ENCODE measurements around the gene VAMP4. TPM values are rescaled to one million over a fixed set of nuclear protein-coding genes. Genes with fewer than 3 reads are reported as not detected.
"Not testable (repeated sequence)": the region's sequence is repeated elsewhere in the genome, so short reads cannot be mapped to it uniquely, and the experiment has no call there.

Gene VAMP4
- total and polyA plus RNA-seq, 10 donors, result 7.4 to 21.7 (median 14.8) TPM

DNA sequence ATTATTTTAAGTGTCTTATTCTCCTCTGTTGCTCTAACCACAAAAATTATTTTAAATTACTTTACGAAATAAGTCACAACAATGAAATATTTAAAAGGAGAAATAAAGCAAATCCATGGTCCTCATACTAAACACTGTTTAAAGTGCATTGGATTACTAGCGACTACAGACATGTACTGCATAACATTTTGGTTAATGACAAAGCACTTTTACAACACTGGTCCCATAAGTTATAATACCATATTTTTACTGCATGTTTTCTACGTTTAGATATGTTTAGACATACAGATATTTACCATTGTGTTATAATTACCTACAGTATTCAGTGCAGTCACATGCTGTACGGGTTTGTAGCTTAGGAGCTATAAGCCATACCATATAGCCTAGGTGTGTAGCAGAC is 30.2 kb downstream of the VAMP4 start:
- Histone ChIP-seq H3K9me3 (no peaks in the 10 kb centered on the region), H3K27ac (no peak overlapping the region), H3K27me3 (replicated peaks in 1 of 7) (no peaks in the 10 kb centered on the region), H3K36me3 (peaks cover 0 to 93% (median 31%) of the 10 kb centered on the region in 6 donors), H3K4me1 (no peaks in the 10 kb centered on the region), H3K4me3 (no peak overlapping the region)
- DNase-seq, result no peak
- 92 to 97% (median 94%) methylated on average over 4 of the region's 4 CpGs for WGBS, 5 donors
- intact Hi-C loops (cut with DNase I; ENCODE audit: low total_unique reads), result no loop called here
- no peak for TF ChIP-seq CTCF (IDR thresholded peaks at IDR 0.05 in 8 of 11, conservative IDR thresholded peaks at IDR 0.05 in 3 of 11)
- TF ChIP-seq POLR2AphosphoS5 (IDR thresholded peaks at IDR 0.05), result no peak
- no peak for TF ChIP-seq POLR2A (IDR thresholded peaks at IDR 0.05)

GRCh38 chr1:171707583-171707982 is 34.3 kb downstream of the VAMP4 start:
- H3K27ac ChIP-seq, result no peak overlapping the region
- no peak for DNase-seq
- intact Hi-C loops (cut with DNase I; ENCODE audit: low total_unique reads), result no loop called here
- 83 to 93% (median 89%) methylated on average over 3 of the region's 3 CpGs for WGBS, 5 donors
- no peaks in the 10 kb centered on the region for H3K4me1 ChIP-seq
- no peak for TF ChIP-seq POLR2A (IDR thresholded peaks at IDR 0.05)
- no peak for TF ChIP-seq CTCF (IDR thresholded peaks at IDR 0.05 in 8 of 11, conservative IDR thresholded peaks at IDR 0.05 in 3 of 11)
- no peak for TF ChIP-seq POLR2AphosphoS5 (IDR thresholded peaks at IDR 0.05)
- no peak overlapping the region for H3K4me3 ChIP-seq
- H3K27me3 ChIP-seq (replicated peaks in 1 of 7), result no peaks in the 10 kb centered on the region
- no peaks in the 10 kb centered on the region for H3K9me3 ChIP-seq
- H3K36me3 ChIP-seq, result peaks cover 0 to 92% (median 40%) of the 10 kb centered on the region in 6 donors

DNA sequence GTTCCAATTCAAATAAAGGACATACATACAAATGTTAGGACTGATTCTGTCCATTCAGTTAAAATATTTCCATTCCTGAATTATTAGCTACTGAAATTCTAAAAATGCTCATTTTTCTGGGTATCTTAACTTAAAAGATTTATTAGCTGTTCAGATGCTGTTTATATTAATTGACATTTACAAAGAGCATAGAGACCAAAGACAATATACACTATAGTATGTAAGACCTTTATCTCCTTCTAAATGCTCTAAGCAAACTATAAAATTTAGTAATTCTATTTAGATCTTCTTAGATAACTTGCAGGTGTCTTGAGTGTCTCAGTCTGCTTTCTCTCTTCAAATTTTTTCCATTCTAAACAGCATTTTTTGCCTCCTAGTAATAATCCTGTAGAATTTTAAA is 39.3 kb downstream of the VAMP4 start:
- no peak for DNase-seq
- no peaks in the 10 kb centered on the region for H3K9me3 ChIP-seq
- H3K27ac ChIP-seq, result no peak overlapping the region
- H3K4me3 ChIP-seq, result no peak overlapping the region
- TF ChIP-seq POLR2A (IDR thresholded peaks at IDR 0.05) (no peak), POLR2AphosphoS5 (IDR thresholded peaks at IDR 0.05) (no peak), CTCF (IDR thresholded peaks at IDR 0.05 in 8 of 11, conservative IDR thresholded peaks at IDR 0.05 in 3 of 11) (no peak)
- H3K4me1 ChIP-seq, result no peaks in the 10 kb centered on the region
- H3K36me3 ChIP-seq, result peaks cover 0 to 91% (median 25%) of the 10 kb centered on the region in 6 donors
- H3K27me3 ChIP-seq (replicated peaks in 1 of 7), result no peaks in the 10 kb centered on the region
- intact Hi-C loops (cut with DNase I; ENCODE audit: low total_unique reads), result no loop called here

GRCh38 chr1:171699531-171699930 is 42.3 kb downstream of the VAMP4 start:
- 94 to 98% (median 95%) methylated on average over 2 of the region's 2 CpGs for WGBS, 5 donors
- peaks cover 0 to 11% (median 10%) of the 10 kb centered on the region in 8 donors for H3K9me3 ChIP-seq
- no peak overlapping the region for H3K4me3 ChIP-seq
- H3K27ac ChIP-seq, result no peak overlapping the region
- TF ChIP-seq POLR2AphosphoS5 (IDR thresholded peaks at IDR 0.05), result no peak
- TF ChIP-seq POLR2A (IDR thresholded peaks at IDR 0.05), result no peak
- TF ChIP-seq CTCF (IDR thresholded peaks at IDR 0.05 in 8 of 11, conservative IDR thresholded peaks at IDR 0.05 in 3 of 11), result no peak
- peaks cover 0 to 61% (median 11%) of the 10 kb centered on the region in 6 donors for H3K36me3 ChIP-seq
- intact Hi-C loops (cut with DNase I; ENCODE audit: low total_unique reads), result no loop called here
- H3K4me1 ChIP-seq, result no peaks in the 10 kb centered on the region
- no peaks in the 10 kb centered on the region for H3K27me3 ChIP-seq (replicated peaks in 1 of 7)
- no peak for DNase-seq

- H3K27ac ChIP-seq; intact Hi-C loops (cut with DNase I; ENCODE audit: low total_unique reads); DNase-seq; H3K27me3 ChIP-seq (replicated peaks in 1 of 7); H3K4me3 ChIP-seq; H3K4me1 ChIP-seq: not testable (repeated sequence)
- Histone ChIP-seq H3K9me3 (peaks cover 0 to 18% (median 10%) of the 10 kb centered on the region in 8 donors), H3K36me3 (peaks cover 0 to 24% (median 4%) of the 10 kb centered on the region in 6 donors)
- 91 to 96% (median 93%) methylated on average over 3 to 14 of the region's 14 CpGs for WGBS, 5 donors
Observed at GRCh38 chr1:171695772-171696171, 46.1 kb downstream of the VAMP4 start.

- H3K27ac ChIP-seq; intact Hi-C loops (cut with DNase I; ENCODE audit: low total_unique reads); H3K27me3 ChIP-seq (replicated peaks in 1 of 7); H3K36me3 ChIP-seq; DNase-seq; H3K4me3 ChIP-seq; H3K4me1 ChIP-seq: not testable (repeated sequence)
- peaks cover 0 to 21% (median 11%) of the 10 kb centered on the region in 8 donors for H3K9me3 ChIP-seq
- WGBS, 5 donors, result 85 to 99% (median 97%) methylated on average over 10 to 15 of the region's 23 CpGs
Observed at GRCh38 chr1:171693541-171693940, 48.3 kb downstream of the VAMP4 start.
